ENCODE measurements around the gene METTL22. TPM values are rescaled to one million over a fixed set of nuclear protein-coding genes. Genes with fewer than 3 reads are reported as not detected.
A peak's percentile ranks its signal among the peaks of the same experiment; 100 is the strongest.

The METTL22 gene
- total RNA-seq, 1 donor from 2014 or later: 41.1 TPM

- peak; percentile 98 for TF ChIP-seq CTCF (IDR thresholded peaks at IDR 0.05)
- TF ChIP-seq EZH2 (IDR thresholded peaks at IDR 0.05): no peak
- TF ChIP-seq EZH2phosphoT487 (IDR thresholded peaks at IDR 0.05): no peak
These were observed 13.7 kb downstream of the METTL22 start for GRCh38 chr16:8634991-8635736.

GRCh38 chr16:8639694-8640093 lies 18.2 kb downstream of the METTL22 start:
- no peak for DNase-seq (ENCODE audit: low spot score)
- Mint-ChIP-seq H3K27ac (no peak overlapping the region), H3K4me1 (no peaks in the 10 kb centered on the region), H3K4me3 (no peak overlapping the region), H3K27me3 (ENCODE audit: insufficient read depth, low read depth) (peaks cover 4% of the 10 kb centered on the region), H3K9me3 (no peaks in the 10 kb centered on the region), H3K36me3 (peaks cover 50% of the 10 kb centered on the region)
- H3K4me3 ChIP-seq: no peak overlapping the region
- peaks cover 7% of the 10 kb centered on the region for H3K36me3 ChIP-seq
- no peak overlapping the region for H3K4me2 ChIP-seq
- no peaks in the 10 kb centered on the region for H3K27me3 ChIP-seq
- no peaks in the 10 kb centered on the region for H3K4me1 ChIP-seq
- H3K27ac ChIP-seq: no peak overlapping the region
- peaks cover 14% of the 10 kb centered on the region for H4K20me1 ChIP-seq (ENCODE audit: low read depth)
- H3F3A ChIP-seq (ENCODE audit: low read depth): peaks cover 5% of the 10 kb centered on the region
- H2AFZ ChIP-seq (replicated peaks): no peak overlapping the region
- TF ChIP-seq EZH2phosphoT487 (IDR thresholded peaks at IDR 0.05) (no peak), CTCF (IDR thresholded peaks at IDR 0.05) (no peak), EZH2 (IDR thresholded peaks at IDR 0.05) (no peak)
- H3K9me3 ChIP-seq (ENCODE audit: low read depth): no peaks in the 10 kb centered on the region
- H3K9ac ChIP-seq: no peak overlapping the region
- no peaks in the 10 kb centered on the region for H3K79me2 ChIP-seq (ENCODE audit: low read depth)

More at GRCh38 chr16:8634991-8635736, 13.7 kb downstream of the METTL22 start:
- Histone ChIP-seq H3K27ac (no peak overlapping the region), H3K79me2 (ENCODE audit: low read depth) (no peaks in the 10 kb centered on the region), H3K36me3 (peaks cover 7% of the 10 kb centered on the region), H4K20me1 (ENCODE audit: low read depth) (peaks cover 50% of the 10 kb centered on the region), H3K9ac (no peak overlapping the region), H3K4me1 (no peaks in the 10 kb centered on the region), H2AFZ (replicated peaks) (no peak overlapping the region), H3F3A (ENCODE audit: low read depth) (peaks cover 7% of the 10 kb centered on the region), H3K27me3 (no peaks in the 10 kb centered on the region), H3K9me3 (ENCODE audit: low read depth) (no peaks in the 10 kb centered on the region), H3K4me3 (no peak overlapping the region), H3K4me2 (no peak overlapping the region)
- Mint-ChIP-seq H3K4me3 (no peak overlapping the region), H3K27me3 (ENCODE audit: insufficient read depth, low read depth) (peaks cover 2% of the 10 kb centered on the region), H3K4me1 (peaks cover 20% of the 10 kb centered on the region), H3K27ac (no peak overlapping the region), H3K36me3 (peaks cover 25% of the 10 kb centered on the region), H3K9me3 (no peaks in the 10 kb centered on the region)
- DNase-seq (ENCODE audit: low spot score): peak; percentile 80

GRCh38 chr16:8641671-8642070 lies 20.2 kb downstream of the METTL22 start:
- no peak for DNase-seq (ENCODE audit: low spot score)
- no peak overlapping the region for H3K27ac ChIP-seq
- H3K27ac Mint-ChIP-seq: no peak overlapping the region
- no peaks in the 10 kb centered on the region for H3K4me1 Mint-ChIP-seq
- no peaks in the 10 kb centered on the region for H3K4me1 ChIP-seq
- peaks cover 4% of the 10 kb centered on the region for H3K27me3 Mint-ChIP-seq (ENCODE audit: insufficient read depth, low read depth)
- no peaks in the 10 kb centered on the region for H3K27me3 ChIP-seq
- H2AFZ ChIP-seq (replicated peaks): no peak overlapping the region
- no peaks in the 10 kb centered on the region for H4K20me1 ChIP-seq (ENCODE audit: low read depth)
- no peaks in the 10 kb centered on the region for H3K9me3 Mint-ChIP-seq
- no peaks in the 10 kb centered on the region for H3F3A ChIP-seq (ENCODE audit: low read depth)
- H3K4me2 ChIP-seq: no peak overlapping the region
- H3K4me3 ChIP-seq: no peak overlapping the region
- no peaks in the 10 kb centered on the region for H3K36me3 ChIP-seq
- no peak for TF ChIP-seq EZH2 (IDR thresholded peaks at IDR 0.05)
- TF ChIP-seq EZH2phosphoT487 (IDR thresholded peaks at IDR 0.05): no peak
- TF ChIP-seq CTCF (IDR thresholded peaks at IDR 0.05): no peak
- H3K36me3 Mint-ChIP-seq: peaks cover 53% of the 10 kb centered on the region
- no peaks in the 10 kb centered on the region for H3K9me3 ChIP-seq (ENCODE audit: low read depth)
- no peaks in the 10 kb centered on the region for H3K79me2 ChIP-seq (ENCODE audit: low read depth)
- no peak overlapping the region for H3K4me3 Mint-ChIP-seq
- no peak overlapping the region for H3K9ac ChIP-seq
